Measurements from ENCODE around the gene MTHFD1L. TPM values are rescaled to one million over a fixed set of nuclear protein-coding genes. Genes with fewer than 3 reads are reported as not detected.

Gene MTHFD1L
- total RNA-seq, 2 donors from 2014 or later = 9.2 to 23.3 TPM

DNA sequence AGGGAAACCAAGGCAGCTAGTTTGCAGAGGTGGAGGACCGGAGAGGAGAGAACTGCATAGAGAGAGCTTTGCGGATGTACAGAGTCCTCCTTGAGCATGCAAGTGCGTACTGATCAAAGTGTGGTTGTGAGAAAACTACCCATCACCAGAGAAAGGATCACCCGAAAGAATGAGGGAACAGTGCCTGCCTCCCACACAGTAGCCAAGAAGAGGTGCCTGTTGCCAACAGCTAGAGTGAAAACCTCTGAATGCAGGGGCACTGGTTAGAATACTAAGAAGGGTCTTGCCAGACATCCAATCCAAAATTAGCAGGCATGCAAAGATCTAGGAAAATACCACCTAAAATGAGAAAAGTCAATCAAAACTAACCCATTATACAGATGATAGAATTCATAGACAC, 207.6 kb downstream of the MTHFD1L start:
- Histone ChIP-seq H3K27ac (no peak overlapping the region), H3K4me3 (no peak overlapping the region), H3K9me3 (no peaks in the 10 kb centered on the region), H3K36me3 (no peaks in the 10 kb centered on the region), H3K27me3 (no peaks in the 10 kb centered on the region), H3K4me1 (no peaks in the 10 kb centered on the region), H3K9ac (ENCODE audit: low read depth in 2 of 2, low read length in 2 of 2) (no peak overlapping the region)
- no peak for TF ChIP-seq CTCF (IDR thresholded peaks at IDR 0.05)
- intact Hi-C loops (cut with DNase I) = no loop called here
- DNase-seq = no peak

DNA sequence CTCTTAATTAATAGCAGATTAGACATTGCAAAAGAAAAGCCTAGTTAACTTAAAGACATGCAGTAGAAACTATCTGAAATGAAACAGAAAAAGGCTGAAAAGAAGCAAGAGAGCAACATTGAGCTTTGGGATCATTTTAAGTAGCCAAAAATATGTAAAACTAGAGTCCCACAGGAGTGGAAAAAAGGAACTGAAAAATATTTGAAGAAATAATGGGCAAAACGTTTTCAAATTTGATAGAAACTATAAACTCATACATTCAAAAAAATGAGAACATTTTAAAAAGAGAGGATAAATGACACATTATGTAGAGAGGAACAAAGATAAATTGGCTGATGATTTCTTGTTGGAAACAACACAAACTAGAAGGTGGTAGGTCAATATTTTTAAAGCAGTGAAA, 208.2 kb downstream of the MTHFD1L start:
- DNase-seq = no peak
- Histone ChIP-seq H3K4me3 (no peak overlapping the region), H3K9me3 (no peaks in the 10 kb centered on the region), H3K27ac (no peak overlapping the region), H3K9ac (ENCODE audit: low read depth in 2 of 2, low read length in 2 of 2) (no peak overlapping the region), H3K36me3 (no peaks in the 10 kb centered on the region), H3K4me1 (no peaks in the 10 kb centered on the region), H3K27me3 (no peaks in the 10 kb centered on the region)
- intact Hi-C loops (cut with DNase I) = no loop called here
- no peak for TF ChIP-seq CTCF (IDR thresholded peaks at IDR 0.05)

- Histone ChIP-seq H3K36me3 (no peaks in the 10 kb centered on the region), H3K27me3 (no peaks in the 10 kb centered on the region), H3K4me3 (no peak overlapping the region), H3K9me3 (no peaks in the 10 kb centered on the region), H3K27ac (no peak overlapping the region), H3K4me1 (no peaks in the 10 kb centered on the region), H3K9ac (ENCODE audit: low read depth in 2 of 2, low read length in 2 of 2) (no peak overlapping the region)
- TF ChIP-seq CTCF (IDR thresholded peaks at IDR 0.05) = no peak
- DNase-seq = no peak
- intact Hi-C loops (cut with DNase I) = no loop called here
Observed at GRCh38 chr6:151075005-151075404, 209.5 kb downstream of the MTHFD1L start.

- intact Hi-C loops (cut with DNase I) = no loop called here
- Histone ChIP-seq H3K27ac (no peak overlapping the region), H3K4me3 (no peak overlapping the region), H3K4me1 (no peaks in the 10 kb centered on the region), H3K9me3 (no peaks in the 10 kb centered on the region), H3K27me3 (no peaks in the 10 kb centered on the region), H3K36me3 (no peaks in the 10 kb centered on the region), H3K9ac (ENCODE audit: low read depth in 2 of 2, low read length in 2 of 2) (no peak overlapping the region)
- no peak for DNase-seq
- TF ChIP-seq CTCF (IDR thresholded peaks at IDR 0.05) = no peak
Observed at GRCh38 chr6:151075527-151075926, 210.0 kb downstream of the MTHFD1L start.

GRCh38 chr6:151075930-151076555, 210.5 kb downstream of the MTHFD1L start:
- H3K4me3 ChIP-seq = no peak overlapping the region
- no peaks in the 10 kb centered on the region for H3K9me3 ChIP-seq
- DNase-seq = no peak
- TF ChIP-seq CTCF (IDR thresholded peaks at IDR 0.05) = no peak
- H3K27ac ChIP-seq = no peak overlapping the region
- H3K27me3 ChIP-seq = no peaks in the 10 kb centered on the region
- no peaks in the 10 kb centered on the region for H3K4me1 ChIP-seq
- H3K36me3 ChIP-seq = no peaks in the 10 kb centered on the region
- intact Hi-C loops (cut with DNase I) = no loop called here
- no peak overlapping the region for H3K9ac ChIP-seq (ENCODE audit: low read depth in 2 of 2, low read length in 2 of 2)

Data from colonic mucosa (tissue), 4 donors.